Neural cell (in vitro differentiated cells): ENCODE results near the gene LRRC74B. TPM values are rescaled to one million over a fixed set of nuclear protein-coding genes. Genes with fewer than 3 reads are reported as not detected.

Experiments used
- H2AFZ ChIP-seq: fragments of 200-600, 300-800 bp; sonication (generic), shearing (Covaris generic); 2 replicates; pipeline ENCODE4 v1.6.0; 2014; ENCODE audit warnings: low read depth, mild to moderate bottlenecking, antibody characterized with exemption, low read length, moderate library complexity
- H3F3A ChIP-seq: fragments of 200-600 bp; shearing (Covaris generic); 2 replicates; pipeline ENCODE4 v1.6.1; 2016; ENCODE audit warnings: mild to moderate bottlenecking, moderate library complexity, mixed read lengths, antibody characterized with exemption, low read length; ENCODE audit not compliant: insufficient read depth, poor library complexity, severe bottlenecking
- H3K27ac ChIP-seq: fragments of 200-600, 300-800 bp; sonication (generic), shearing (Covaris generic); 2 replicates; pipeline ENCODE4 v1.5.1; 2014; ENCODE audit warnings: mild to moderate bottlenecking, low read length, moderate library complexity
- H3K27me3 ChIP-seq: fragments of 300-800, 200-600 bp; sonication (generic), shearing (Covaris generic); 2 replicates; pipeline ENCODE4 v1.6.0; 2014; ENCODE audit warnings: mild to moderate bottlenecking, low read depth, low read length, moderate library complexity; ENCODE audit not compliant: insufficient read depth
- H3K36me3 ChIP-seq: fragments of 300-800, 200-600 bp; sonication (generic), shearing (Covaris generic); 2 replicates; pipeline ENCODE4 v1.5.1; 2014; ENCODE audit warnings: mild to moderate bottlenecking, antibody characterized with exemption, low read length, moderate library complexity; ENCODE audit not compliant: insufficient read depth
- H3K4me2 ChIP-seq: fragments of 300-800, 200-600 bp; sonication (generic), shearing (Covaris generic); 2 replicates; pipeline ENCODE4 v1.6.0; 2014; ENCODE audit warnings: mild to moderate bottlenecking, low read length
- H3K4me3 ChIP-seq: fragments of 300-800, 200-600 bp; sonication (generic), shearing (Covaris generic); 2 replicates; pipeline ENCODE4 v1.5.1; 2014; ENCODE audit warnings: mild to moderate bottlenecking, low read length, moderate library complexity
- H3K79me2 ChIP-seq: fragments of 200-600 bp; shearing (Covaris generic); replicated peaks from 2 replicates; pipeline ENCODE4 v1.6.0; 2014; ENCODE audit warnings: mild to moderate bottlenecking, low read length, moderate library complexity; ENCODE audit not compliant: insufficient read depth
- H3K9ac ChIP-seq: fragments of 300-800, 200-600 bp; sonication (generic), shearing (Covaris generic); 2 replicates; pipeline ENCODE4 v1.6.1; 2016; ENCODE audit warnings: mild to moderate bottlenecking, low read length, mixed read lengths
- H3K9me2 ChIP-seq: fragments of 200-600 bp; shearing (Covaris generic); 2 replicates; pipeline ENCODE4 v1.6.1; 2016; ENCODE audit warnings: mild to moderate bottlenecking, low read length, mixed read lengths; ENCODE audit not compliant: insufficient read depth
- H3K9me3 ChIP-seq: fragments of 200-600, 300-800 bp; sonication (generic), shearing (Covaris generic); 2 replicates; pipeline ENCODE4 v1.6.1; 2016; ENCODE audit warnings: mild to moderate bottlenecking, mixed run types, low read length, moderate library complexity, mixed read lengths
- H4K20me1 ChIP-seq: fragments of 200-600 bp; shearing (Covaris generic); 2 replicates; pipeline ENCODE4 v1.6.1; 2016; ENCODE audit warnings: mild to moderate bottlenecking, mixed run types; ENCODE audit not compliant: insufficient read depth
- CTCF ChIP-seq: fragments of 450-650 bp; IDR thresholded peaks from 2 replicates; pipeline ENCODE4 v1.5.1; 2014; ENCODE audit warnings: antibody characterized with exemption, mild to moderate bottlenecking, moderate library complexity; ENCODE audit not compliant: poor library complexity, severe bottlenecking
- EP300 ChIP-seq: fragments of 450-650 bp; conservative IDR thresholded peaks from 2 replicates; pipeline ENCODE4 v1.6.1; 2014; ENCODE audit warnings: antibody characterized with exemption, mild to moderate bottlenecking, moderate library complexity; ENCODE audit not compliant: poor library complexity, severe bottlenecking
- EZH2 ChIP-seq: fragments of 200-600, 300-800 bp; shearing (Covaris generic), sonication (generic); IDR thresholded peaks from 2 replicates; pipeline ENCODE4 v1.6.1; 2014; ENCODE audit warnings: antibody characterized with exemption, low read length, borderline replicate concordance, mild to moderate bottlenecking; ENCODE audit not compliant: insufficient read depth, poor library complexity, severe bottlenecking
- MXI1 ChIP-seq: fragments of 450-650 bp; conservative IDR thresholded peaks from 2 replicates; pipeline ENCODE4 v1.6.1; 2014; ENCODE audit warnings: antibody characterized with exemption, mild to moderate bottlenecking; ENCODE audit not compliant: poor library complexity, severe bottlenecking
- POLR2AphosphoS5 ChIP-seq: IDR thresholded peaks from 2 replicates; pipeline ENCODE4 v1.6.1; 2012
- RAD21 ChIP-seq: fragments of 450-650 bp; conservative IDR thresholded peaks from 2 replicates; pipeline ENCODE4 v1.6.1; 2014; ENCODE audit warnings: antibody characterized with exemption, mild to moderate bottlenecking, moderate library complexity
- REST ChIP-seq: IDR thresholded peaks from 2 replicates; pipeline ENCODE4 v1.6.1; 2012; ENCODE audit warnings: borderline replicate concordance
- SMC3 ChIP-seq: fragments of 450-650 bp; conservative IDR thresholded peaks from 2 replicates; pipeline ENCODE4 v1.6.1; 2014; ENCODE audit warnings: antibody characterized with exemption, mild to moderate bottlenecking, moderate library complexity; ENCODE audit not compliant: poor library complexity
- TAF1 ChIP-seq: IDR thresholded peaks from 2 replicates; pipeline ENCODE4 v1.6.1; 2012; ENCODE audit warnings: low read depth
- polyA plus RNA-seq: library from polyadenylated mRNA; depleted of rRNA; stranded (reverse); fragments of >200 nt; gene quantifications from 2 replicates; pipeline ENCODE4 v1.2.3, GENCODE V29; 2014

Gene LRRC74B
- polyA plus RNA-seq, 1 donor from 2014 or later = not detected

- Histone ChIP-seq H3K79me2 (no peaks in the 10 kb centered on the region), H3K9ac (no peak overlapping the region), H3K27me3 (peaks cover 4% of the 10 kb centered on the region), H3K9me2 (no peaks in the 10 kb centered on the region), H3F3A (no peaks in the 10 kb centered on the region), H3K4me3 (no peak overlapping the region), H2AFZ (no peak overlapping the region), H3K36me3 (no peaks in the 10 kb centered on the region), H4K20me1 (no peaks in the 10 kb centered on the region), H3K9me3 (no peaks in the 10 kb centered on the region), H3K4me2 (no peak overlapping the region), H3K27ac (no peak overlapping the region)
- TF ChIP-seq CTCF = no peak
- TF ChIP-seq EP300 = no peak
- TF ChIP-seq TAF1 = no peak
These were observed 11.9 kb upstream of the LRRC74B start for GRCh38 chr22:21033895-21034294.

GRCh38 chr22:21034989-21035388 is 10.8 kb upstream of the LRRC74B start:
- H4K20me1 ChIP-seq = no peaks in the 10 kb centered on the region
- no peak overlapping the region for H3K9ac ChIP-seq
- TF ChIP-seq EP300 (no peak), TAF1 (no peak), RAD21 (no peak), MXI1 (no peak), SMC3 (no peak), EZH2 (no peak), REST (no peak), POLR2AphosphoS5 (no peak), CTCF (no peak)
- H3K27me3 ChIP-seq = peaks cover 4% of the 10 kb centered on the region
- no peaks in the 10 kb centered on the region for H3K9me2 ChIP-seq
- no peak overlapping the region for H2AFZ ChIP-seq
- no peaks in the 10 kb centered on the region for H3K9me3 ChIP-seq
- H3K79me2 ChIP-seq = no peaks in the 10 kb centered on the region
- no peak overlapping the region for H3K4me3 ChIP-seq
- H3K36me3 ChIP-seq = no peaks in the 10 kb centered on the region
- H3K27ac ChIP-seq = no peak overlapping the region
- no peak overlapping the region for H3K4me2 ChIP-seq
- no peaks in the 10 kb centered on the region for H3F3A ChIP-seq
